Mesendoderm (in vitro differentiated cells): ENCODE results near the gene ROBO1.
A peak's percentile ranks its signal among the peaks of the same experiment; 100 is the strongest.

Experiments used
- DNase-seq: peaks from one replicate; pipeline ENCODE4 v3.0.0; 2013
- H2AK5ac ChIP-seq: 2 replicates; pipeline ENCODE4 v1.6.1; 2013; ENCODE audit warnings: low read length, inconsistent platforms
- H2BK120ac ChIP-seq: 2 replicates; pipeline ENCODE4 v1.6.1; 2013; ENCODE audit warnings: low read depth, mild to moderate bottlenecking, low read length, moderate library complexity, mixed read lengths
- H2BK15ac ChIP-seq: replicated peaks from 2 replicates; pipeline ENCODE4 v1.6.1; 2013; ENCODE audit warnings: low read depth, mild to moderate bottlenecking, moderate library complexity
- H2BK5ac ChIP-seq: 2 replicates; pipeline ENCODE4 v1.6.1; 2013; ENCODE audit warnings: low read length, inconsistent platforms
- H3K18ac ChIP-seq: 2 replicates; pipeline ENCODE4 v1.6.1; 2013; ENCODE audit warnings: mild to moderate bottlenecking, low read length, mixed read lengths
- H3K23ac ChIP-seq: one replicate; pipeline ENCODE4 v1.6.1; 2013; ENCODE audit warnings: low read length
- H3K27ac ChIP-seq: 2 replicates; pipeline ENCODE4 v1.5.1; 2013; ENCODE audit warnings: low read depth, mild to moderate bottlenecking, inconsistent platforms, low read length, moderate library complexity
- H3K27me3 ChIP-seq: 2 replicates; pipeline ENCODE4 v1.6.1; 2013; ENCODE audit warnings: low read length, control low read depth, mild to moderate bottlenecking, inconsistent platforms; ENCODE audit not compliant: insufficient read depth, poor library complexity
- H3K36me3 ChIP-seq: 2 replicates; pipeline ENCODE4 v1.6.1; 2013; ENCODE audit warnings: low read length, inconsistent platforms; ENCODE audit not compliant: control insufficient read depth, insufficient read depth
- H3K4ac ChIP-seq: one replicate; pipeline ENCODE4 v1.6.1; 2013; ENCODE audit warnings: low read depth, mild to moderate bottlenecking, low read length, moderate library complexity
- H3K4me1 ChIP-seq: 2 replicates; pipeline ENCODE4 v1.6.1; 2013; ENCODE audit warnings: low read depth, low read length, inconsistent platforms; ENCODE audit not compliant: control insufficient read depth
- H3K4me2 ChIP-seq: 2 replicates; pipeline ENCODE4 v1.6.1; 2013; ENCODE audit warnings: low read length
- H3K4me3 ChIP-seq: 2 replicates; pipeline ENCODE4 v1.5.1; 2013; ENCODE audit warnings: mild to moderate bottlenecking, low read length
- H3K56ac ChIP-seq: one replicate; pipeline ENCODE4 v1.6.1; 2013; ENCODE audit warnings: low read length
- H3K79me1 ChIP-seq: 2 replicates; pipeline ENCODE4 v1.6.1; 2013; ENCODE audit warnings: low read length, inconsistent platforms
- H3K79me2 ChIP-seq: 2 replicates; pipeline ENCODE4 v1.6.1; 2013; ENCODE audit warnings: mild to moderate bottlenecking, low read length; ENCODE audit not compliant: control insufficient read depth, insufficient read depth
- H3K9ac ChIP-seq: 2 replicates; pipeline ENCODE4 v1.6.1; 2013; ENCODE audit warnings: low read length, inconsistent platforms
- H4K5ac ChIP-seq: one replicate; pipeline ENCODE4 v1.6.1; 2013; ENCODE audit warnings: low read length
- H4K8ac ChIP-seq: one replicate; pipeline ENCODE4 v1.6.1; 2013; ENCODE audit warnings: low read depth, mild to moderate bottlenecking, control low read depth, low read length, moderate library complexity
- WGBS: extraction: QIAGEN DNeasy Blood & Tissue Kit; methylation state at CpG from one replicate; pipeline ENCODE4 v1.1.7; 2013; ENCODE audit warnings: low lambda C conversion rate, missing lambda C conversion rate; ENCODE audit not compliant: insufficient coverage; ENCODE audit errors: extremely low coverage; 5-methylcytosine and 5-hydroxymethylcytosine counted together

ROBO1 gene

GRCh38 chr3:78905700-78906099 lies 862.1 kb downstream of the ROBO1 start:
- H4K5ac ChIP-seq = no peak overlapping the region
- no peaks in the 10 kb centered on the region for H3K79me2 ChIP-seq
- H3K4me1 ChIP-seq = no peaks in the 10 kb centered on the region
- H3K56ac ChIP-seq = no peak overlapping the region
- peaks cover 4% of the 10 kb centered on the region for H3K79me1 ChIP-seq
- H2AK5ac ChIP-seq = no peak overlapping the region
- no peak overlapping the region for H2BK120ac ChIP-seq
- H3K36me3 ChIP-seq = no peaks in the 10 kb centered on the region
- no peak overlapping the region for H3K27ac ChIP-seq
- H3K18ac ChIP-seq = no peak overlapping the region
- no peaks in the 10 kb centered on the region for H3K27me3 ChIP-seq
- H2BK15ac ChIP-seq = no peak overlapping the region
- H3K4me2 ChIP-seq = no peak overlapping the region
- no peak for DNase-seq
- H4K8ac ChIP-seq = no peak overlapping the region
- H3K4me3 ChIP-seq = no peak overlapping the region
- no peak overlapping the region for H2BK5ac ChIP-seq
- H3K9ac ChIP-seq = no peak overlapping the region
- H3K4ac ChIP-seq = no peak overlapping the region
- no CpG with 5 or more reads among the region's 3 CpGs for WGBS
- no peak overlapping the region for H3K23ac ChIP-seq

GRCh38 chr3:78901544-78901943 lies 866.3 kb downstream of the ROBO1 start:
- no peak overlapping the region for H2AK5ac ChIP-seq
- no peak overlapping the region for H3K18ac ChIP-seq
- H3K79me2 ChIP-seq = no peaks in the 10 kb centered on the region
- peaks cover 2% of the 10 kb centered on the region for H3K4me1 ChIP-seq
- H3K27ac ChIP-seq = no peak overlapping the region
- no peak overlapping the region for H3K9ac ChIP-seq
- no peaks in the 10 kb centered on the region for H3K36me3 ChIP-seq
- H3K4me2 ChIP-seq = no peak overlapping the region
- WGBS = no CpG with 5 or more reads among the region's 1 CpG
- H2BK5ac ChIP-seq = no peak overlapping the region
- no peak overlapping the region for H3K4me3 ChIP-seq
- H3K27me3 ChIP-seq = no peaks in the 10 kb centered on the region
- no peak overlapping the region for H4K5ac ChIP-seq
- H3K56ac ChIP-seq = no peak overlapping the region
- H3K4ac ChIP-seq = no peak overlapping the region
- no peak overlapping the region for H4K8ac ChIP-seq
- no peak overlapping the region for H2BK15ac ChIP-seq
- no peak overlapping the region for H3K23ac ChIP-seq
- DNase-seq = no peak
- H2BK120ac ChIP-seq = no peak overlapping the region
- peaks cover 4% of the 10 kb centered on the region for H3K79me1 ChIP-seq

GRCh38 chr3:78900880-78901279 lies 866.9 kb downstream of the ROBO1 start:
- H2AK5ac ChIP-seq = no peak overlapping the region
- DNase-seq = no peak
- H3K27ac ChIP-seq = no peak overlapping the region

GRCh38 chr3:78900426-78900825 lies 867.4 kb downstream of the ROBO1 start:
- no peak overlapping the region for H3K4me2 ChIP-seq
- no peak overlapping the region for H3K9ac ChIP-seq
- H3K36me3 ChIP-seq = no peaks in the 10 kb centered on the region
- H4K8ac ChIP-seq = no peak overlapping the region
- no peak overlapping the region for H2BK120ac ChIP-seq
- peaks cover 2% of the 10 kb centered on the region for H3K4me1 ChIP-seq
- no peak overlapping the region for H2BK15ac ChIP-seq
- H3K79me1 ChIP-seq = peaks cover 4% of the 10 kb centered on the region
- H3K23ac ChIP-seq = no peak overlapping the region
- no peak overlapping the region for H4K5ac ChIP-seq
- H3K79me2 ChIP-seq = no peaks in the 10 kb centered on the region
- no peak overlapping the region for H3K27ac ChIP-seq
- no peaks in the 10 kb centered on the region for H3K27me3 ChIP-seq
- no peak overlapping the region for H3K18ac ChIP-seq
- DNase-seq = no peak
- H3K4ac ChIP-seq = no peak overlapping the region
- H3K4me3 ChIP-seq = no peak overlapping the region
- no peak overlapping the region for H3K56ac ChIP-seq
- H2AK5ac ChIP-seq = no peak overlapping the region
- no CpG with 5 or more reads among the region's 1 CpG for WGBS
- H2BK5ac ChIP-seq = no peak overlapping the region

More at GRCh38 chr3:78900880-78901279, 866.9 kb downstream of the ROBO1 start:
- no peak overlapping the region for H2BK15ac ChIP-seq
- H3K4ac ChIP-seq = no peak overlapping the region
- H3K36me3 ChIP-seq = no peaks in the 10 kb centered on the region
- no peaks in the 10 kb centered on the region for H3K27me3 ChIP-seq
- no peak overlapping the region for H3K18ac ChIP-seq
- no CpG with 5 or more reads among the region's 3 CpGs for WGBS
- no peak overlapping the region for H2BK120ac ChIP-seq
- H2BK5ac ChIP-seq = no peak overlapping the region
- no peak overlapping the region for H3K4me2 ChIP-seq
- H3K4me1 ChIP-seq = peaks cover 2% of the 10 kb centered on the region
- no peak overlapping the region for H4K8ac ChIP-seq
- no peak overlapping the region for H3K4me3 ChIP-seq
- H3K9ac ChIP-seq = no peak overlapping the region
- no peak overlapping the region for H4K5ac ChIP-seq
- no peaks in the 10 kb centered on the region for H3K79me2 ChIP-seq
- H3K23ac ChIP-seq = no peak overlapping the region
- H3K56ac ChIP-seq = no peak overlapping the region
- H3K79me1 ChIP-seq = peaks cover 4% of the 10 kb centered on the region

- no peak overlapping the region for H3K56ac ChIP-seq
- no peak for DNase-seq
- no peak overlapping the region for H3K18ac ChIP-seq
- no peak overlapping the region for H3K23ac ChIP-seq
- H3K4me2 ChIP-seq = no peak overlapping the region
- H3K27me3 ChIP-seq = no peaks in the 10 kb centered on the region
- no peak overlapping the region for H2BK120ac ChIP-seq
- no peak overlapping the region for H2AK5ac ChIP-seq
- H3K79me2 ChIP-seq = no peaks in the 10 kb centered on the region
- H2BK15ac ChIP-seq = no peak overlapping the region
- H4K8ac ChIP-seq = no peak overlapping the region
- H3K9ac ChIP-seq = no peak overlapping the region
- no peaks in the 10 kb centered on the region for H3K36me3 ChIP-seq
- no peak overlapping the region for H4K5ac ChIP-seq
- H3K27ac ChIP-seq = no peak overlapping the region
- no peak overlapping the region for H3K4me3 ChIP-seq
- H3K79me1 ChIP-seq = peaks cover 2% of the 10 kb centered on the region
- H3K4me1 ChIP-seq = peaks cover 5% of the 10 kb centered on the region
- H2BK5ac ChIP-seq = no peak overlapping the region
- H3K4ac ChIP-seq = no peak overlapping the region
Measured at GRCh38 chr3:78895528-78895927, 872.3 kb downstream of the ROBO1 start.

GRCh38 chr3:78894787-78895186 lies 873.0 kb downstream of the ROBO1 start:
- H2BK5ac ChIP-seq = no peak overlapping the region
- no peak for DNase-seq
- no peak overlapping the region for H4K8ac ChIP-seq
- no peak overlapping the region for H3K4ac ChIP-seq
- no peak overlapping the region for H2BK120ac ChIP-seq
- H3K36me3 ChIP-seq = no peaks in the 10 kb centered on the region
- H3K56ac ChIP-seq = no peak overlapping the region
- H3K4me1 ChIP-seq = peaks cover 5% of the 10 kb centered on the region
- no peak overlapping the region for H3K27ac ChIP-seq
- no peaks in the 10 kb centered on the region for H3K79me2 ChIP-seq
- no peak overlapping the region for H3K4me3 ChIP-seq
- no peak overlapping the region for H2AK5ac ChIP-seq
- no peaks in the 10 kb centered on the region for H3K27me3 ChIP-seq
- no peak overlapping the region for H2BK15ac ChIP-seq
- H3K23ac ChIP-seq = no peak overlapping the region
- no CpG with 5 or more reads among the region's 2 CpGs for WGBS
- no peak overlapping the region for H4K5ac ChIP-seq
- H3K4me2 ChIP-seq = no peak overlapping the region
- no peak overlapping the region for H3K9ac ChIP-seq
- H3K79me1 ChIP-seq = peaks cover 2% of the 10 kb centered on the region
- H3K18ac ChIP-seq = peak overlapping the region; percentile 60
